Left renal pelvis (tissue), 4 donors: ENCODE results near the gene FNDC11. TPM values are rescaled to one million over a fixed set of nuclear protein-coding genes. Genes with fewer than 3 reads are reported as not detected.
A peak's percentile ranks its signal among the peaks of the same experiment; 100 is the strongest.
"Not testable (repeated sequence)": the region's sequence is repeated elsewhere in the genome, so short reads cannot be mapped to it uniquely, and the experiment has no call there.

Source experiments
- DNase-seq, 4 donors: peaks; one replicate each; pipeline ENCODE4 v3.0.0-alpha.2; 2013; ENCODE audit warnings: low read depth in 4 of 4, low spot score in 3 of 4
- polyA plus RNA-seq, 4 donors: library from polyadenylated mRNA; unstranded; fragments of 120-200 nt; gene quantifications; one replicate each; pipeline ENCODE4 v1.2.1, GENCODE V29; 2013; ENCODE audit not compliant: insufficient read length in 4 of 4

The FNDC11 gene
- polyA plus RNA-seq, 4 donors = 0.31 to 1.8 (median 1.2) TPM

DNA sequence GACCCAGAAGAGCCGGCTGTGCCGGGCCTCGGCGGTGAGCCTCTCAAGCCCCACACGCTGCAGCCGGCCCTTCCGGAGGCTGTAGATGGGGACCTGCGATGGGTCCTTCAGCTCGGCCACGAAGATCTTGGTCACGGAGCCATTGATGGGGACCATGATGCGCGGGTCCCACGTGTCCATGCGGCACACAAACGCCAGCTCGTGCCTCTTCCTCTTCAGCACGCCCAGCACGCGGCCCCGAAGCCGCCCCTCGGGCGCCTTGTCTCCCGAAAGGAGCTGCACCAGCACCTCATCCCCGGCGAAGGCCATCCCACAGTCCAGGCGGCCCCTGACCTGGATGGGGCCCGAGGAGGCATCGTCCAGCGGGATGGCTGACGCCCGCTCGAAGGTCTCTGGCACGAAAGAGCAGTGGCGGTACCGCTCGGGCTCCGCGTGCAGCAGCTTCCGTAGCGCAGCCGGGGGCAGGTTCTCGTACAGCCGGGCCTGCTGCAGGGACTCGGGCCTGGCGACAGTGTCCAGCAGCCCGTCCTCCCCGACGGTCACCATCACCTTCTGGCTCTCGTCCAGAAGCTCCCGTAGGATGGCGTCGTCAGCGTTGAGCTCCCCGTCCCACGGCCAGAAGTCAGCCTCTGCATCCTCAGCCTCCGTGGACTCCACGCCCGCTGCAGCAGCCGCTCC is 11.2 kb downstream of the FNDC11 start:
- DNase-seq = no peak

DNA sequence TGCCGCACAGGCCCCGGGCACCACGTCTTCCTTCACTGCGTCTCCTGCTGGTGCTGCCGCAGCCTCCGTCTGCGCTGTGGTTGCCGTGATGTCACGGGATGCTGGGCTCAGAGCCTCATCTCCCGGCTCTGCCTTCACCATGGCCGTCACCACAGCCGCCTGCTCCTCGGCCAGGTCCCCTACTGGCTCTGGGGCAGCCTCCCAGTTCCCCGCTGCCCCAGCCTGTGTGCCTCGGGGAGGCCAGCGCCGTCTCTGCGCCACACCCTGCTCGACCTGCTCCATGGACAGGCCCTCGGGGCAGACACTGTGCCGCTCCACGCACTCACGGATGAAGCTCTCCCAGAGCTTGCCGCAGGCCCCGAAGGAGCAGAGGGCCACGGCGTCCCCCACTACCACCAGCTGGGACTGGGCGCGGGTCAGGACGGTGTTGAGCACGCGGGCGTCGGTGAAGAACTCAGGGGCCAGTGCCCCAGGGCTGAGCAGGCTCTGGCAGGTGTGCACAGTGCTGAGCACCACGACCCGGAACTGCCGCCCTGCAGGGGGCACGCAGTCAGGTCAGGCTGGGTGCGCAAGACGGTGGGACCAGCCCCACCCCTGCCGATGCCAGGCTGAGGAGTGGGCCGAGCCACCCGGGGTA is 11.9 kb downstream of the FNDC11 start:
- no peak for DNase-seq

DNA sequence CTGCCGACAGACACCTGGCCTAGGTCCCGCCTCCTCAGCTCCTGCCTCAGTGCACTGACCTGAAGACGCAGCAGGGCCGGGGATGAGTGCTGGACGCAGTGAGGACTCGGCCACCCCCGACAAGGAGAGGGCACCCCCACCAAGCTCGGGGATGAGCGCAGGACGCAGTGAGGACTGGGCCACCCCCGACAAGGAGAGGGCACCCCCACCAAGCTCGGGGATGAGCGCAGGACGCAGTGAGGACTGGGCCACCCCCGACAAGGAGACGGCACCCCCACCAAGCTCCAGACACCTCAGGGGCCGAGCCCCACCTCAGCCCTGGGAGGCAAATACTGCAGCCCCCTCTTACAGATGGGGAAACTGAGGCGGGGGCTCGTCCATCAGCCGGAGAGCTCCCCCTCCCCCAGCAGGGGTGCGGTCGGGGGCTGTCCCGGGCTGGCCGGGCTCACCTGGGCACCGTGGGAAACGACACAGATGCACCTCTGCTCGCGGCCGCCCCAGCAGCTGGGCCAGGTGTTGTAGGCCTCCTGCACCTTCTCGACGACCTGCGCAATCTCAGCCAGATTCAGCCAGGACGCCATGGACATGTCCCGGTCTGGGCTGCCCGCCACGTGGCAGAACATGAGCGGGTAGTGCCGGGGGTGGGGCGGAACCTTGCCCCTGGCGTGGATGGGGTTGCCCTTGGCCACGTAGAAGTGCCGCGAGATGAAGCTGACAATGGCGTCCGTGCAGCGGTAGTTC is 12.6 kb downstream of the FNDC11 start:
- no peak for DNase-seq

DNA sequence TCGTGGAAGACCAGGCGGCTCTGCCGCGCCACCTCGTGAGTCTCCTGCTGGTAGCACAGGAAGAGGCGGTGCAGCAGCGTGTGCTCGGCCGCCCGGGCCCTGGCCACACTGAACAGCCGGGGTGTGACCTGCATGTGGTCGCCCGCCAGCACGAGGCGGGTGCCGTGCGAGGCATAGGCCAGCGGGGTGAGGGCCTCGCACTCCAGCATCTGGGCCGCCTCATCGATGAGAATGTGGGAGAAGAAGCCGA is 13.1 kb downstream of the FNDC11 start:
- no peak for DNase-seq

DNA sequence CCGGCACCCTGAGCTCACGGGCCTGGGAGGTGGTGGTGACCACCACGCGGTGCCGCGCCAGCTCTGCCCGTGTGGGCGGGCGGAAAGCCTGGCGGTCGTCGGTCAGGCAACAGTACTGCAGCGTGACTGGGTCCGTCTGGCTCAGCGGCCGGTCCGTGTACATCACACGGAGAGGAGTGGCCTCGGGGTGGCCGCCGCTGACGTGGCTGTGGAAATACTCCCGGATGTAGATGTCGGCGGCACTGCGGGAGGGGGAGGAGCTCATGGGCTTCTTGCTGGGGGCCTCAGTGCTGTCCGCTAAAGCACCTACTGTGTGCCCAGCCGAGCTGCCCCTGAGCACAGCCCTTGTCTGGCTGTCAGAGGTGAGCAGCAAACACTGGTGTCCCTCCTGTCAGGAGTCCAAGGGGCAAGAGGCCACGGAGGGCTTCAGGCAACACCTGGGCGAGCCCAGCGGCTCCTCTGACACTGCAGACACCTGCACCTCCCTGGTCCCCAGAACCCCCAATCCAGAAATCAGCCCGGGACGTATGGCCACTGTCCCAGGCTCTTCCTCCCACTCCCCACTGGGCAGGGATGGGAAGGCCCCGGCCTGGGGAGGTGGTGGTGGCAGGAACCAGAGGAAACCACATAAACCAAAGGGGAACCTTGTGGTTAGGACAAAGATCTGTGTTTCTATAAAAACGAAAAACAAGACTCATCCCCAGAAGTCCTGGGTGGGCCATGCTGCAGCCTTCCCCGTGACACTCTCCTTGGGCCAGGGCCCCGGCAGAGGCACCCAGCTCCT is 13.6 kb downstream of the FNDC11 start:
- DNase-seq = no peak

DNA sequence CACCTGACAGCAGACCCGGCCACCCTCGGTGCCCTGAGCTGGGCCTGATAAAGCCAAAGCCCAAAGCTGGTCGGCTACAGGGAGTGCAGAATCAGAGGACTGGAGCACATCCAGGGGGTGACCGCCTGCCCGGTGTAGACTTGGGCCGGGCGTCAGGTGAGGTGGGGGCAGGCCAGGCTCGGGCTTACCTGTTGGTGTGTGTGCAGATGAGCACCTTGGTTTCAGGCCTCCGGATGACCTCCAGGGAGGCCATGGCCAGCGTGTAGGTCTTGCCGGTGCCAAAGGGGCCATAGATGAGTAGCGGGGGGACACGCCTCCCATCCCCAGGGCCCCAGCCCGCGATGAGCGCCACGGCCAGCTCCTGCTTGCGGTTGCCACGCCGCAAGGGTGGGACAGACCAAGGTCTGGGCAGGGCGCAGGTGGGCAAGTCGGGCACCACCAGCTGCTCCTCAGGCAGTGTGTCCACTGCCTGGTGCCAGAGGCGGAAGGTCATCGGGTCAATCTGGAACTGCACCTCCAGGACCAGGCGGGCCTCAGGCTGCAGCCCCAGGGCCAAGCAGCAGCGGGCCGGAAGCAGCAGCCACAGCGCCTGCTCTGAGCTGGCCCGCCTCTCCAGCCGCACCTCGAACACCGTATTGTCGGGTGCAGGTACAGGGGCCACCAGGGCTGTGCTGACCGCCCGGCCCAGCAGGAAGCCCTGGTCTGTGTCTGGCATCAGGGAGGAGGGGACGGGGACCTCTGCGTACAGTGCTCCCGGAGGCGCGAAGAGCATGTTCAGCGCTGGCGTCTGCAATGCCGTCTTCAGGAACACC is 14.4 kb downstream of the FNDC11 start:
- no peak for DNase-seq

DNA sequence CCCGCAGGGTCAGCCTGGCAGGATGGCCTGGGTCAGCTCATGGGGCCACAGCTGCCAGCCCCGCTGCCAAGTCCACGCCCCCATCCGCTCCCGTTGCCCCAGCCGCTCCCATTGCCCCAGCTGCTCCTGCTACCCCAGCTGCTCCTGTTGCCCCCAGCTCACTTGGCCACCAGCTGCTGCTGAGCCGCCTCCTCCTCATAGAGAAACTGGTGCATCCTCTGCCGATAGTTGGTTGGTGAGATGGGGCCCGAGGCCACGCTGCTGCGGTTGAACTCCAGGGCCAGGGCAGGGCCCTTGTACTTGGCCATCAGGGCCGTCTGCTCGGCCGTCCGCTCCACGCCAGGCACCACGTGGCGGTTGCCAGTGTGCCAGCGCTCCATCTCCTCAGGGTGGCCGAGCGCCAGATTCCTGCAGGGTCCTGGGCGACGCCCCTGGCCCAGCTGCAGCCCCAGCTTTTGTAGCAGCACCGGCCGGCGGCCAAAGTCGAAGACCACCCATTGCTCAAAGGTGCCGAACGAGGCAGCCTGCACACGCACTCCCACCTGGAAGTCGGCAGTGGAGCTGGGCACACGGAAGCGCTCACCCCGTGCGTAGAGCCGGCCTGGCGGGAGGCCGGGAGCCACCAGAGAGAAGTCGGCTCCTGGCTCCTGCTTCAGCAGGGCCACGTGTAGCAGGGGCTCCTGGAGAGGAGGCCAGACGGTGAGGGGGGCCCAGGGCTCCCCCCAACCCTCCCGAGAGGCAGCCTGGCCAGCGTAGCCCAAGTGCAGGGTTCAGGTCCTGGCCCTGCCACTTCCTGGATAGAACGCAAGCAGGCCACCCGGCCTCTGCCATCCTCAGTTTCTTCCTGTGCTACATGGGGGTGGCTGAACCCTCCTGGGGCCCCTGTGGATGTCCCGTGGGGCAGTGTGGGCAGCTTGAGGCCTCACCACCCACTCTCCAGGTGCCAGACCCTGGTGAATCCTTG is 15.3 kb downstream of the FNDC11 start:
- no peak for DNase-seq

DNA sequence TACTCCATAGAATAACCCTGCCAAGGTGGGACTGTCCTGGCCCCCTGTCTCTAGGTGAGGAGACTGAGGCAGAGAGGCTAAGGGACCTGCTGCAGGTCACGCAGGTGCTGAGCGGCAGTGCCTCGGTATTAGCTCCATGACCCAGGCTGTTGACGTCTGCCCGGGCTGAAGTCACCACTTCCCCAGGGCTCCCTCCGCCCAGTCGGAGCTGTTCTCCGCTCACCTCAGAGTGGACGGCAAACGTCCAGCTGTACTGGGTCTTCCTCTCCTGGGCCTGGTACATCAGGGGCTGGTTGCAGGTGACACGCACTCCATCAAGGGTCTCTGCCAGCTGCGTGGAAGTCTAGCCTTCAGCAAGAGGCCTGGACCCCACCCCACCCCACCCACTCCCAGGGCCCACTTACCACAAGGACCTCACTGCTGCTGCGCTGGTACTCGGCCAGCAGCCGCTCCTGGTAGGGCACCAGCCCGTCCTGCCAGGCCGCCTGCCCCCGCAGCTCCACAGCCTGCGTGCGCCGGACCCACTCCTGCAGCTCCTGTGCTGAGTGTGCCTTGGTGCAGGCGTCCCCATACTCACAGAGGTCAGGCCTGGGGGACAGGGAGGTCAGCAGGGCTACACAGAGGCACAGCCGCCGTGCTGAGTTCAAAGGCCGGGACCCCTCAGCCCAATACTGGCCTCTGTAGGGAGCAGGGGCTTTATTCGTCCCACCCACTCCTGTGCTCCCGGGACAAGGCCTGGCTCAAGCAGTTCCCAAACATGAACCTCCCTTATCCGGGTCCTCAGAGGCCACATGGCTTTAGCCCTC is 16.5 kb downstream of the FNDC11 start:
- no peak for DNase-seq

DNA sequence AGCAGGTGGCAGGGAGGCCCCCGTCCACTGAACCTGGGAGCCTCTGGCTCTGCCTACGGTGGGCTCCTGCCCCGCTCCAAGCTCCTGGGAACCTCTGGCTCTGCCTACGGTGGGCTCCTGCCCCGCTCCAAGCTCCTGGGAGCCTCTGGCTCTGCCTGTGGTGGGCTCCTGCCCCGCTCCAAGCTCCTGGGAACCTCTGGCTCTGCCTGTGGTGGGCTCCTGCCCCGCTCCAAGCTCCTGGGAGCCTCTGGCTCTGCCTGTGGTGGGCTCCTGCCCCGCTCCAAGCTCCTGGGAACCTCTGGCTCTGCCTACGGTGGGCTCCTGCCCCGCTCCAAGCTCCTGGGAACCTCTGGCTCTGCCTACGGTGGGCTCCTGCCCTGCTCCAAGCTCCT is 17.1 kb downstream of the FNDC11 start:
- not testable (repeated sequence) for DNase-seq

DNA sequence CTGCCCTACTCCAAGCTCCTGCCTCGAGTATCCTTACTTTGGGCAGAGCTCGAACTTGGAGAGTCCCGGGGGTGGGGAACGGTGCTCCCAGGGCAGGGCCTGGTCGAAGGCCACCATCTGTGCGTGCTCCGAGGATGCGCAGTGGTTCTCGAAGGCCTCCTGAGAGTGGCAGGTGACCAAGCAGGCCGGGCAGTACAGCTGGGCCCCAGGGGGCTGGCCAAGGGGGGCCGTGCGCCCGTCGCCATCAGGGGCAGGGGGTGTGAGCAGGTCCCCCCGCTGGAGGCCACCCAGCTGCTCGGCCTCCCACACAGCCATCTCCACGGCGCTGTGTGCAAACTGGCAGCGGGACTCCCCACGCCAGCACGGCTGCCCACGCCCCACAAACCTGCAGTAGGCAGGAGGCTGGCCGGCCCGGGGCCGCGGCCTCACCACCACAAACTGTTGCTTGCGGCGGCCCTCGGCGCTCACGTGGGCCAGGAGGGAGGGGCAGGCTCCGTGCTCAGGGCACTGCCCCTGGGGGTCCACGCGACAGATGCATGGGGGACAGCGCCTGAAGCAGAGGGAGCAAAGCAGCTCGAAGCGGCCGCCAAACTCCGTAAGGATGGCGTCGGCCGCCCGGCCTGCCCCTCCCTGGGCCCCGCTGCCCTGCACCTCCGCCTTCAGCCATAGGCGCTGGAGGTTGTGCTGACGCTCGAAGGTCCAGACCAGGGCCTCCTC is 18.3 kb downstream of the FNDC11 start:
- no peak for DNase-seq

DNA sequence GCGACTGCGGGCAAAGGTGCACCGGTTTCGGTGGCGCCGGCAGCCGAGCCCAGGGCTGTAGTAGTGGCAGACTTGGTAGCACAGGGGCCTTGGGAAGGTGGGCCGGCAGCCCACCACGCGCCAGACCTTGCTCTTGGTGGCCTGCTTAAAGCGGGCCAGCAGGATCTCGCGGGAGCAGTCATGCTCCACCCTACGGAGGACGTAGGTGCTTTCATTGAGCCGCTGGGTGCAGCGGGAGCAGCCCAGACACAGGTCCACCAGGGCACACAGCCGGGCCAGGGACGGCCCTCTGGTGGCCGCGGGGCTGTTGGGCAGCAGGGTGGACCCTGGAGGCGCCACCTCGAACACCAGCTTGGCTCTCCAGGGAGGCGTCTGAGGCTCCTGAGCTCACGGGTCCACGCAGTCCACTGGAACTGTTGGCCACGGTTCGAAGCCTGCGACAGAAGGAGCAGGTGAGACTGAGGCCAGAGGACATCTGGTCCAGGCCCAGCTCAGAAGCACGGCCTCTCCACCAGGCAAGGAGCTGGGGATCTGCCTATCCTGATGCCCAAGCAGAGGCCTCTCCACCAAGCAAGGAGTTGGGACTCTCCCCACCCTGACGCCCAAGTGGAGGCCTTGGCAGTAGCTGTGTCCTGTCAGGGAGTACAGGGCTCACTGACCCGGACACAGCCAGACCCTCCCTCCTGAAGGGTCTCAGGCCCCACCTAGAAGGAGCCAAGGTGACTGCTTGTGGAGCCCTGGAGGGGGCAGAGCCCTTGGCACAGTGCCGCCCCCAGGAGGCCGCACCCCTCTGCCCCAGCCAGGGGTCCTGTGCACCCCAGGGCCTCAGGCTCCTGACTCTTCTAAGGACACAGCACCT is 19.1 kb downstream of the FNDC11 start:
- no peak for DNase-seq

DNA sequence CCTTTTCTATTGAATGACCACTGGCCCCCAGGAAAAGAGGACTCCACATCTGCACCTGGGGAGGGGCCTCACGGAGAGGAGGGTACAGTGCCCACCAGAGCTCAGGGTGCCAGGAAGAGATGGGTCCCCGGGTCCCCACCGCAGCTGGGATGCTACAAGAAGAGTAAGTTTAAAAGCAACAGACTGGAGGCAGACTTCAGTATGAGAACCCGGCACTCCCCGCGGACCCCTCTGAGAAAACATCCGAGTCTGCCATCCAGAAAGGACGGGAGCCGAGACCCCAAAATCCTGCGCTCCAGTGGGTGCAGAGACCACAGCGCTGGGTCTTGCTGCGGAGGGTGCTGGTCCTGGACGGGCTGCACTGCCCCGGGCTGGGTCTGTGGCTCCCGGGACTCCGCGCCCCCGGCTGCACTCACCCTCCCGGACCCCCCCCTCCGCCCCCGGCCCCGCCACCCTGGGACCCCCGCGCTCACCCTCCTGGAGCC is 19.7 kb downstream of the FNDC11 start:
- DNase-seq = no peak

DNA sequence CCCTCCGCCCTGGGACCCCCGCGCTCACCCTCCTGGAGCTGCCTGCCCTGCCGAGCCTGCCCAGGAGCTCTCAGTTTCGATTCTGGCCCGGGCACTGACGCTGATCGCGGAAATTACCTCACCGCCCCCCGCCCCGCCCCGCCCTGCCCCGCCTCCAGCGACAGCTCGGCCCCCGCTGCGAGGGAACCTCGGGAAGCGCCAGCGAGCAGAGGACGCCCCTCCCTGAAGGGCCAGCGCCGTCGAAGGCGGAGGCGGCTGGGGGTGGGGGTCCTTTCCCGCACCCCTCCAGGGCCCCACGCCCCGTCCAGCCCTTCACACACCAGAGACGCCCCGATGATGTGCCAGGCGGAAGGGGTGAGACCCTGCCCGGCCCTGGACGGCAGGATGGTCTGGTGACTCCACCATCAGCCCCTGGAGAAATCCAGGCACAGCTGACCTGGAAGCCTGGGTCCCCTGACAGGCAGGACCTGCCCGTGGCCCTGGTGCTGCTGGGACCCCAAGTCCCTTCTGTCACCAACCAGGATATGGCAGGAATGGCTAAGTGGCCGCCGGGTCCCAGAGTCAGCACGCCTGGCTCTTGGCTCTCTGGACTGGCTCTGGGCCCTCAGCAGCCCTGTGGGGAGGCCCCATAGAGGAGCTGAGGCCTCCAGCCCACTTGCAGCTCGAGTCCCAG is 20.3 kb downstream of the FNDC11 start, which contains the start of gene HELZ2:
Gene HELZ2 (minus strand): TSS at position 84 of the 673 bp plus-strand sequence. CDS start 1,854 bp downstream, outside the sequence.
- peak in 1 of 4 donors; percentile 31 for DNase-seq

DNA sequence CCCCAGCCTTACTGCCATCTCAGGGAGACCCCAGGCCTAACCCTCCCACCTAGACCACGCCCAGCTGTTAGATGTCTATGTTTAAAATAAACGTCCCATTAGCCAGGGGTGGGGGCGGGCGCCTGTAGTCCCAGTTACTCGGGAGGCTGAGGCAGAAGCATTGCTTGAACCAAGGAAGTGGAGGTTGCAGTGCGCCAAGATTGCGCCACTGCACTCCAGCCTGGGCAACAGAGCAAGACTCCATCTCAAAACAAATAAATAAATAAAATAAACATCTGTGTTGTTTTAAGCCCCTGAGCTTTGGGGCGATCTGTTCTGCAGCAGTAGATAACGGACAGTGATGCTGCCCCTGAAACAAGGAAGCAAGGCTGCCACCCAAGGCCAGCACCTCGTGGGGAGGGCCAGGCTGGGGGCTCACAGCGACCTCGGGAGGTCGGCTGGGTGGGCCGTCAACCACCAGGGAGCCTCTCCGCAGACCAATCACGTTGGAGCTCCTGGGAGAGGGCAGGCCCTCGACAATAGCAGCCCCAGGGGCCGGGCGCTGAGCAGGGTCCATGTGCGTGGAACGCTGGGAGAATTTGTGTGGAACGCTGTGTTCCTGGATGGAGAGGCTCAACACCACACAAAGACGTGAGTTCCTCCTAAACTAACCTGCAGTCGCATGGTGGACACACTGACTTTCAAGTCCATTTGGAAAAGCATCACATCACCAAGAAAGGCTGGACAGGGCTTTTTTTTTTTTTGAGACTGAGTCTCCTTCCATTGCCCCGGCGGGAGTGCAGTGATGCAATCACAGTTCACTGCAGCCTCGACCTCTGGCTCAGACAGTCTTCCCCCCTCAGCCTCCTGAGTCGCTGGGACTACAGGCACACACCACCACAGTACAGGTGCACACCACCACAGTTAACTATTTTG is 21.1 kb downstream of the FNDC11 start:
- no peak for DNase-seq

DNA sequence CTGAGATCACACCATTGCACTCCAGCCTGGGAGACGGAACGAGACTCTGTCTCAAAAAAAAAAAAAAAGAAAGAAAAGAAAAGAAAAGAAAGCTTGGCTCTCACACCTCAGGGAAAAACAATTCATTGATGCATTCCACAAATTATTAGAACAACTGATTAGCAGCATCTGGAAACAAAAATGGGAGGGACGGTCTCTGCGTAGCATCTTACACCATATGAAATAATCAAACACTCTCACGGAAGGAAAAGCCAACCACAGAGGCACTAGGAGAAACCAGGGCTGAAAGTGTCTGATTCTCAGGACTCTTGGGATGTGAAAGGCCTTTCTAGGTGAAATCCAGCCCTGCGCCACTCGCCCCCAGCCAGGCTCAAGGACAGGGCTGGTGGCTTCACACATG is 22.4 kb downstream of the FNDC11 start:
- DNase-seq = no peak
